Measurements from ENCODE around the gene AGMO.

DNA sequence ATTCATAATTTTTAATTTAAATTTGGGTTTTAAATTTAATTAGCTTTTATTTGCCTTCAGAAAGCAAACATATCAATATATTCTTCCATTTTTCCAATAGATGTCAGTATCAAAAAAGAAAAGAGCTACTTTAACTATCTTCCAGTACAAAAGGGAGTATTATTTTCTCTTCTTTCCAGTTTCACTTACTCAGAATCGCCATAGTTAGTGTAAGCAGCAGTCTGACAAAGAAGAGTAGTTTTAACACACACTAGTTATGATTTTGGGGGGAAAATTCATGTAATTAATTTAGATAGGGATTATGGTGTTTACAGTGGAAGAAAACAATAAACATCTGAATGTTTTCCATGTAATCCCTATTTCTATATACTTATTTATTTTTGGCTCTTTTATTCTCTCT, 386.7 kb downstream of the AGMO start:
- TF ChIP-seq EZH2 (IDR thresholded peaks at IDR 0.05; ENCODE audit: insufficient read depth, low read length): no peak
- TF ChIP-seq, protein P1, sequence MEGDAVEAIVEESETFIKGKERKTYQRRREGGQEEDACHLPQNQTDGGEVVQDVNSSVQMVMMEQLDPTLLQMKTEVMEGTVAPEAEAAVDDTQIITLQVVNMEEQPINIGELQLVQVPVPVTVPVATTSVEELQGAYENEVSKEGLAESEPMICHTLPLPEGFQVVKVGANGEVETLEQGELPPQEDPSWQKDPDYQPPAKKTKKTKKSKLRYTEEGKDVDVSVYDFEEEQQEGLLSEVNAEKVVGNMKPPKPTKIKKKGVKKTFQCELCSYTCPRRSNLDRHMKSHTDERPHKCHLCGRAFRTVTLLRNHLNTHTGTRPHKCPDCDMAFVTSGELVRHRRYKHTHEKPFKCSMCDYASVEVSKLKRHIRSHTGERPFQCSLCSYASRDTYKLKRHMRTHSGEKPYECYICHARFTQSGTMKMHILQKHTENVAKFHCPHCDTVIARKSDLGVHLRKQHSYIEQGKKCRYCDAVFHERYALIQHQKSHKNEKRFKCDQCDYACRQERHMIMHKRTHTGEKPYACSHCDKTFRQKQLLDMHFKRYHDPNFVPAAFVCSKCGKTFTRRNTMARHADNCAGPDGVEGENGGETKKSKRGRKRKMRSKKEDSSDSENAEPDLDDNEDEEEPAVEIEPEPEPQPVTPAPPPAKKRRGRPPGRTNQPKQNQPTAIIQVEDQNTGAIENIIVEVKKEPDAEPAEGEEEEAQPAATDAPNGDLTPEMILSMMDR (IDR thresholded peaks at IDR 0.05; ENCODE audit: insufficient read depth, low read depth, low read length): no peak
